ENCODE data around the gene COQ8A. TPM values are rescaled to one million over a fixed set of nuclear protein-coding genes. Genes with fewer than 3 reads are reported as not detected.

The COQ8A gene
- total and polyA plus RNA-seq, 2 experiments from 2014 or later, result 25.2 to 37.4 TPM

DNA sequence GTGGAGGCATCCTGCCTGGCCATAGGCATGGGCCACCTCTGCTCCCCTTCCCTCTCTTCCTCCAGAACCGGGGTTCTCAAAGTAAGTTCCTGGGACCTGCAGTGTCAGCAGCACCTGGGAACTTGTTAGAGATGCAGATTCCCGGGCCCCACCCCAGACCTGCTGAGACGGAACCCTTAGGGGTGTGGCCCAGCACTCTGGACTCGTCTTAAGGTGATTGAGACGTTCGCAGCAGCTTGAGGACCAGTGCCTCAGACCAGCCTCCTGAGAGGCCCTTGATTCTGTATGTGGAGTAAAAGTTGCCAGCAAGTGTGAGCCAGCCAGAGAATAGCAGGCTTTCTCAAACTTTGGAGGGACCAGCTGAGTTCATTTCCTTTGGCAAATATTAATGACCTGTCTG is 14.2 kb downstream of the COQ8A start (continued):
- no peak for TF ChIP-seq ZNF331 (CRISPR knock-in tag; IDR thresholded peaks at IDR 0.05; ENCODE audit: low read depth)

DNA sequence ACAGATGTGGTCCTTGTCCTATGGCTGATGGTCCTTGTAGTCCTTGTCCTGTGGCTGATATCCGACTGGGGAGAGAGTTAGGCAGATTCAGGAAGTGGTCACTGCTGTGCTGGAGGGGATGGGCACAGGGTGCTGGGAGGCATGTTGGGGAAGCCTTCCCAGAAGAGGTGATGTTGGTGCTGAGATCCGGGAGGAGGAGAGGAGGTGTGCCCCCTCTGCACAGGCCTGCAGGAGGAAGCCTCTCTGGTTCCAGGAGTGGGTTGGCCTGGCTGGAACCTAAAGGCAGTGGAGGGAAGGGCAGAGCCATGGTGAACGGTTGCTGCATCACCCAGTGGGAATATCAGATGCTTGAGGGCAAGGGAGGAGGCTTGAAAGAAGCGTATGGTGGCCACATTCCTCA is 14.7 kb downstream of the COQ8A start:
- H3K36me3 ChIP-seq (ENCODE audit: insufficient read depth), result no peaks in the 10 kb centered on the region
- H3K9me2 ChIP-seq (ENCODE audit: insufficient read depth), result no peaks in the 10 kb centered on the region
- peaks cover 16% of the 10 kb centered on the region for H3K4me1 Mint-ChIP-seq
- H3K27me3 Mint-ChIP-seq (ENCODE audit: insufficient read depth, low read depth, poor library complexity), result peaks cover 11% of the 10 kb centered on the region
- H3K27ac ChIP-seq (ENCODE audit: low read depth), result no peak overlapping the region
- H3K4me1 ChIP-seq (ENCODE audit: insufficient read depth), result no peaks in the 10 kb centered on the region
- H3K79me2 ChIP-seq (replicated peaks; ENCODE audit: insufficient read depth), result peaks cover 51% of the 10 kb centered on the region
- no peak for ATAC-seq
- peaks cover 41% of the 10 kb centered on the region for H3K9me3 Mint-ChIP-seq
- no peaks in the 10 kb centered on the region for H3K27me3 ChIP-seq (ENCODE audit: insufficient read depth)
- H4K20me1 ChIP-seq (replicated peaks; ENCODE audit: insufficient read depth), result no peaks in the 10 kb centered on the region; the same call in 1 of the 2 replicates
- H3K4me2 ChIP-seq, result no peak overlapping the region
- no peak overlapping the region for H3K4me3 ChIP-seq
- H3K36me3 Mint-ChIP-seq (ENCODE audit: low read depth), result peaks cover 46% of the 10 kb centered on the region
- H3K27ac Mint-ChIP-seq, result no peak overlapping the region
- DNase-seq (ENCODE audit: low spot score), result no peak
- H3F3A ChIP-seq (replicated peaks; ENCODE audit: low read depth), result no peaks in the 10 kb centered on the region
- no peak overlapping the region for H2AFZ ChIP-seq
- H3K4me3 Mint-ChIP-seq, result no peak overlapping the region
- TF ChIP-seq, protein P1, sequence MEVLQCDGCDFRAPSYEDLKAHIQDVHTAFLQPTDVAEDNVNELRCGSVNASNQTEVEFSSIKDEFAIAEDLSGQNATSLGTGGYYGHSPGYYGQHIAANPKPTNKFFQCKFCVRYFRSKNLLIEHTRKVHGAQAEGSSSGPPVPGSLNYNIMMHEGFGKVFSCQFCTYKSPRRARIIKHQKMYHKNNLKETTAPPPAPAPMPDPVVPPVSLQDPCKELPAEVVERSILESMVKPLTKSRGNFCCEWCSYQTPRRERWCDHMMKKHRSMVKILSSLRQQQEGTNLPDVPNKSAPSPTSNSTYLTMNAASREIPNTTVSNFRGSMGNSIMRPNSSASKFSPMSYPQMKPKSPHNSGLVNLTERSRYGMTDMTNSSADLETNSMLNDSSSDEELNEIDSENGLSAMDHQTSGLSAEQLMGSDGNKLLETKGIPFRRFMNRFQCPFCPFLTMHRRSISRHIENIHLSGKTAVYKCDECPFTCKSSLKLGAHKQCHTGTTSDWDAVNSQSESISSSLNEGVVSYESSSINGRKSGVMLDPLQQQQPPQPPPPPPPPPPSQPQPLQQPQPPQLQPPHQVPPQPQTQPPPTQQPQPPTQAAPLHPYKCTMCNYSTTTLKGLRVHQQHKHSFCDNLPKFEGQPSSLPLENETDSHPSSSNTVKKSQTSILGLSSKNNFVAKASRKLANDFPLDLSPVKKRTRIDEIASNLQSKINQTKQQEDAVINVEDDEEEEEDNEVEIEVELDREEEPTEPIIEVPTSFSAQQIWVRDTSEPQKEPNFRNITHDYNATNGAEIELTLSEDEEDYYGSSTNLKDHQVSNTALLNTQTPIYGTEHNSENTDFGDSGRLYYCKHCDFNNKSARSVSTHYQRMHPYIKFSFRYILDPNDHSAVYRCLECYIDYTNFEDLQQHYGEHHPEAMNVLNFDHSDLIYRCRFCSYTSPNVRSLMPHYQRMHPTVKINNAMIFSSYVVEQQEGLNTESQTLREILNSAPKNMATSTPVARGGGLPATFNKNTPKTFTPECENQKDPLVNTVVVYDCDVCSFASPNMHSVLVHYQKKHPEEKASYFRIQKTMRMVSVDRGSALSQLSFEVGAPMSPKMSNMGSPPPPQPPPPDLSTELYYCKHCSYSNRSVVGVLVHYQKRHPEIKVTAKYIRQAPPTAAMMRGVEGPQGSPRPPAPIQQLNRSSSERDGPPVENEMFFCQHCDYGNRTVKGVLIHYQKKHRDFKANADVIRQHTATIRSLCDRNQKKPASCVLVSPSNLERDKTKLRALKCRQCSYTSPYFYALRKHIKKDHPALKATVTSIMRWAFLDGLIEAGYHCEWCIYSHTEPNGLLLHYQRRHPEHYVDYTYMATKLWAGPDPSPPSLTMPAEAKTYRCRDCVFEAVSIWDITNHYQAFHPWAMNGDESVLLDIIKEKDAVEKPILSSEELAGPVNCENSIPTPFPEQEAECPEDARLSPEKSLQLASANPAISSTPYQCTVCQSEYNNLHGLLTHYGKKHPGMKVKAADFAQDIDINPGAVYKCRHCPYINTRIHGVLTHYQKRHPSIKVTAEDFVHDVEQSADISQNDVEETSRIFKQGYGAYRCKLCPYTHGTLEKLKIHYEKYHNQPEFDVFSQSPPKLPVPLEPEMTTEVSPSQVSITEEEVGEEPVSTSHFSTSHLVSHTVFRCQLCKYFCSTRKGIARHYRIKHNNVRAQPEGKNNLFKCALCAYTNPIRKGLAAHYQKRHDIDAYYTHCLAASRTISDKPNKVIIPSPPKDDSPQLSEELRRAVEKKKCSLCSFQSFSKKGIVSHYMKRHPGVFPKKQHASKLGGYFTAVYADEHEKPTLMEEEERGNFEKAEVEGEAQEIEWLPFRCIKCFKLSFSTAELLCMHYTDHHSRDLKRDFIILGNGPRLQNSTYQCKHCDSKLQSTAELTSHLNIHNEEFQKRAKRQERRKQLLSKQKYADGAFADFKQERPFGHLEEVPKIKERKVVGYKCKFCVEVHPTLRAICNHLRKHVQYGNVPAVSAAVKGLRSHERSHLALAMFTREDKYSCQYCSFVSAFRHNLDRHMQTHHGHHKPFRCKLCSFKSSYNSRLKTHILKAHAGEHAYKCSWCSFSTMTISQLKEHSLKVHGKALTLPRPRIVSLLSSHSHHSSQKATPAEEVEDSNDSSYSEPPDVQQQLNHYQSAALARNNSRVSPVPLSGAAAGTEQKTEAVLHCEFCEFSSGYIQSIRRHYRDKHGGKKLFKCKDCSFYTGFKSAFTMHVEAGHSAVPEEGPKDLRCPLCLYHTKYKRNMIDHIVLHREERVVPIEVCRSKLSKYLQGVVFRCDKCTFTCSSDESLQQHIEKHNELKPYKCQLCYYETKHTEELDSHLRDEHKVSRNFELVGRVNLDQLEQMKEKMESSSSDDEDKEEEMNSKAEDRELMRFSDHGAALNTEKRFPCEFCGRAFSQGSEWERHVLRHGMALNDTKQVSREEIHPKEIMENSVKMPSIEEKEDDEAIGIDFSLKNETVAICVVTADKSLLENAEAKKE (CRISPR knock-in tag; IDR thresholded peaks at IDR 0.05), result no peak
- no peak for TF ChIP-seq STAT1 (IDR thresholded peaks at IDR 0.05; ENCODE audit: unreplicated experiment)
- TF ChIP-seq CREB1 (CRISPR knock-in tag; IDR thresholded peaks at IDR 0.05; ENCODE audit: low read depth), result no peak
- TF ChIP-seq EZH2 (IDR thresholded peaks at IDR 0.05; ENCODE audit: low read depth, unreplicated experiment), result no peak
- no peak for TF ChIP-seq ZNF114 (CRISPR knock-in tag; IDR thresholded peaks at IDR 0.05)
- no peak for TF ChIP-seq ZNF331 (CRISPR knock-in tag; IDR thresholded peaks at IDR 0.05; ENCODE audit: low read depth)
- TF ChIP-seq POLR2AphosphoS5 (IDR thresholded peaks at IDR 0.05; ENCODE audit: low read depth), result no peak
- TF ChIP-seq, protein P2, sequence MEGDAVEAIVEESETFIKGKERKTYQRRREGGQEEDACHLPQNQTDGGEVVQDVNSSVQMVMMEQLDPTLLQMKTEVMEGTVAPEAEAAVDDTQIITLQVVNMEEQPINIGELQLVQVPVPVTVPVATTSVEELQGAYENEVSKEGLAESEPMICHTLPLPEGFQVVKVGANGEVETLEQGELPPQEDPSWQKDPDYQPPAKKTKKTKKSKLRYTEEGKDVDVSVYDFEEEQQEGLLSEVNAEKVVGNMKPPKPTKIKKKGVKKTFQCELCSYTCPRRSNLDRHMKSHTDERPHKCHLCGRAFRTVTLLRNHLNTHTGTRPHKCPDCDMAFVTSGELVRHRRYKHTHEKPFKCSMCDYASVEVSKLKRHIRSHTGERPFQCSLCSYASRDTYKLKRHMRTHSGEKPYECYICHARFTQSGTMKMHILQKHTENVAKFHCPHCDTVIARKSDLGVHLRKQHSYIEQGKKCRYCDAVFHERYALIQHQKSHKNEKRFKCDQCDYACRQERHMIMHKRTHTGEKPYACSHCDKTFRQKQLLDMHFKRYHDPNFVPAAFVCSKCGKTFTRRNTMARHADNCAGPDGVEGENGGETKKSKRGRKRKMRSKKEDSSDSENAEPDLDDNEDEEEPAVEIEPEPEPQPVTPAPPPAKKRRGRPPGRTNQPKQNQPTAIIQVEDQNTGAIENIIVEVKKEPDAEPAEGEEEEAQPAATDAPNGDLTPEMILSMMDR (conservative IDR thresholded peaks at IDR 0.05; ENCODE audit: low read depth in 2 of 2), result no peak
- TF ChIP-seq NANOG (IDR thresholded peaks at IDR 0.05; ENCODE audit: borderline replicate concordance), result no peak
- TF ChIP-seq JUNB (IDR thresholded peaks at IDR 0.05; ENCODE audit: unreplicated experiment), result no peak
- TF ChIP-seq EZH2phosphoT487 (IDR thresholded peaks at IDR 0.05; ENCODE audit: unreplicated experiment), result no peak
- TF ChIP-seq, protein P3, sequence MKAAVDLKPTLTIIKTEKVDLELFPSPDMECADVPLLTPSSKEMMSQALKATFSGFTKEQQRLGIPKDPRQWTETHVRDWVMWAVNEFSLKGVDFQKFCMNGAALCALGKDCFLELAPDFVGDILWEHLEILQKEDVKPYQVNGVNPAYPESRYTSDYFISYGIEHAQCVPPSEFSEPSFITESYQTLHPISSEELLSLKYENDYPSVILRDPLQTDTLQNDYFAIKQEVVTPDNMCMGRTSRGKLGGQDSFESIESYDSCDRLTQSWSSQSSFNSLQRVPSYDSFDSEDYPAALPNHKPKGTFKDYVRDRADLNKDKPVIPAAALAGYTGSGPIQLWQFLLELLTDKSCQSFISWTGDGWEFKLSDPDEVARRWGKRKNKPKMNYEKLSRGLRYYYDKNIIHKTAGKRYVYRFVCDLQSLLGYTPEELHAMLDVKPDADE (IDR thresholded peaks at IDR 0.05), result no peak
- TF ChIP-seq, protein P4, sequence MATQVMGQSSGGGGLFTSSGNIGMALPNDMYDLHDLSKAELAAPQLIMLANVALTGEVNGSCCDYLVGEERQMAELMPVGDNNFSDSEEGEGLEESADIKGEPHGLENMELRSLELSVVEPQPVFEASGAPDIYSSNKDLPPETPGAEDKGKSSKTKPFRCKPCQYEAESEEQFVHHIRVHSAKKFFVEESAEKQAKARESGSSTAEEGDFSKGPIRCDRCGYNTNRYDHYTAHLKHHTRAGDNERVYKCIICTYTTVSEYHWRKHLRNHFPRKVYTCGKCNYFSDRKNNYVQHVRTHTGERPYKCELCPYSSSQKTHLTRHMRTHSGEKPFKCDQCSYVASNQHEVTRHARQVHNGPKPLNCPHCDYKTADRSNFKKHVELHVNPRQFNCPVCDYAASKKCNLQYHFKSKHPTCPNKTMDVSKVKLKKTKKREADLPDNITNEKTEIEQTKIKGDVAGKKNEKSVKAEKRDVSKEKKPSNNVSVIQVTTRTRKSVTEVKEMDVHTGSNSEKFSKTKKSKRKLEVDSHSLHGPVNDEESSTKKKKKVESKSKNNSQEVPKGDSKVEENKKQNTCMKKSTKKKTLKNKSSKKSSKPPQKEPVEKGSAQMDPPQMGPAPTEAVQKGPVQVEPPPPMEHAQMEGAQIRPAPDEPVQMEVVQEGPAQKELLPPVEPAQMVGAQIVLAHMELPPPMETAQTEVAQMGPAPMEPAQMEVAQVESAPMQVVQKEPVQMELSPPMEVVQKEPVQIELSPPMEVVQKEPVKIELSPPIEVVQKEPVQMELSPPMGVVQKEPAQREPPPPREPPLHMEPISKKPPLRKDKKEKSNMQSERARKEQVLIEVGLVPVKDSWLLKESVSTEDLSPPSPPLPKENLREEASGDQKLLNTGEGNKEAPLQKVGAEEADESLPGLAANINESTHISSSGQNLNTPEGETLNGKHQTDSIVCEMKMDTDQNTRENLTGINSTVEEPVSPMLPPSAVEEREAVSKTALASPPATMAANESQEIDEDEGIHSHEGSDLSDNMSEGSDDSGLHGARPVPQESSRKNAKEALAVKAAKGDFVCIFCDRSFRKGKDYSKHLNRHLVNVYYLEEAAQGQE (IDR thresholded peaks at IDR 0.05; ENCODE audit: unreplicated experiment), result no peak
